Measurements from ENCODE around the gene KCNT1.

GRCh38 chr9:135681161-135681560 is 20.8 kb upstream of the KCNT1 start:
- TF ChIP-seq CTCF (conservative IDR thresholded peaks at IDR 0.05) (no peak), EZH2 (IDR thresholded peaks at IDR 0.05; ENCODE audit: low read depth) (no peak)
